Heart left ventricle (tissue), 16 donors: ENCODE data around the gene OLFML2B. TPM values are rescaled to one million over a fixed set of nuclear protein-coding genes. Genes with fewer than 3 reads are reported as not detected.

ENCODE experiments used
- ATAC-seq, 4 donors: fragments of 200-7000 bp; cut with Tn5 transposase; one replicate each; pipeline ENCODE4 v1.9.1; 2020 to 2022; ENCODE audit warnings: moderate library complexity in 4 of 4, mild to moderate bottlenecking in 3 of 4, moderate number of reproducible peaks in 1 of 4
- DNase-seq, 5 donors: peaks; one replicate each; pipeline ENCODE4 v3.0.0-alpha.2; 2020
- H3K27ac ChIP-seq, 12 donors: fragments of 200-600 bp; sonication (generic) in 4 of 12; one replicate each; pipeline versions ENCODE4 v1.5.0 to v1.8.0; 2016 to 2022; ENCODE audit warnings: mild to moderate bottlenecking in 2 of 12
- H3K27me3 ChIP-seq, 9 donors: fragments of 200-600 bp; sonication (generic) in 2 of 9; one replicate each; pipeline versions ENCODE4 v1.5.1 to v1.8.0; 2016 to 2022; ENCODE audit warnings: mild to moderate bottlenecking in 3 of 9
- H3K36me3 ChIP-seq, 9 donors: fragments of 200-600 bp; sonication (generic) in 2 of 9; one replicate each; pipeline versions ENCODE4 v1.5.0 to v1.8.0; 2018 to 2022; ENCODE audit warnings: mild to moderate bottlenecking in 2 of 9
- H3K4me1 ChIP-seq, 12 donors: fragments of 200-600 bp; sonication (generic) in 4 of 12; one replicate each; pipeline versions ENCODE4 v1.5.0 to v1.8.0; 2016 to 2022; ENCODE audit warnings: mild to moderate bottlenecking in 3 of 12
- H3K4me3 ChIP-seq, 12 donors: fragments of 200-600 bp; sonication (generic) in 4 of 12; one replicate each; pipeline versions ENCODE4 v1.5.0 to v1.8.0; 2017 to 2022; ENCODE audit warnings: mild to moderate bottlenecking in 9 of 12, moderate library complexity in 4 of 12
- H3K9me3 ChIP-seq, 12 donors: fragments of 200-600 bp; sonication (generic) in 4 of 12; one replicate each; pipeline versions ENCODE4 v1.5.0 to v1.8.0; 2016 to 2022; ENCODE audit warnings: mild to moderate bottlenecking in 1 of 12
- CTCF ChIP-seq, 12 donors: fragments of 200-600 bp; sonication (generic) in 4 of 12; IDR thresholded peaks; one replicate each; pipeline versions ENCODE4 v1.5.0 to v1.8.0; 2018 to 2022; ENCODE audit warnings: antibody characterized with exemption in 12 of 12, mild to moderate bottlenecking in 5 of 12
- POLR2A ChIP-seq, 2 donors: fragments of 450-650 bp; IDR thresholded peaks; one replicate each; pipeline ENCODE4 v1.6.1; 2017; ENCODE audit warnings: antibody characterized with exemption in 2 of 2, mild to moderate bottlenecking in 2 of 2, moderate library complexity in 2 of 2
- WGBS, 4 donors: extraction: QIAGEN DNeasy Blood & Tissue Kit in 2 of 4; methylation state at CpG; one replicate each; pipeline versions ENCODE4 v1.1.5 to v1.1.7; 2013 to 2018; 5-methylcytosine and 5-hydroxymethylcytosine counted together
- intact Hi-C, 10 donors: fragments of 100-400 bp; cut with DNase I; formaldehyde crosslinking; loops; one replicate each; pipeline versions ENCODE4 v1.11.1 to v1.14.2; 2022
- polyA plus RNA-seq, 2 donors: library from polyadenylated mRNA; stranded (reverse); fragments of 200-250 nt; gene quantifications; one replicate each; pipeline ENCODE4 v1.2.3, GENCODE V29; 2013
- total RNA-seq, 9 donors: library from RNA; depleted of rRNA in 2 of 9; stranded (reverse); fragments of >200 nt in 2 of 9; fragmentation: NEBNext Ultra II Directional in 3 of 9; extraction: Animal tissue kit (Norgen Biotek cat#: 25700) in 3 of 9; gene quantifications; one replicate each; pipeline versions ENCODE4 v1.1.0 to v1.2.4, GENCODE V29; 2016 to 2023
- donor health status: ischemic (EF 13 %, LVEDD 7.1; RV severe dilation, severe dysfunction).
- donor health status: healthy with polysubstance abuse.
- donor health status: DM: no; HTN: yes; CAD: no.
- donor health status: DM: no; HTN: no; CAD: no.
- donor health status: ischemic (EF 25% LVEDD 6.9; RV normal size, moderate dysfunction).
- donor health status: ischemic (EF 25% LVEDD 5.7; RV mildly dilated, moderate dysfunction).
- donor health status: healthy.
- donor health status: DM: yes; HTN: yes; CAD: no.
- donor health status: ischemic (EF 35%, LVEDD 5.7; RV mildly dilated, moderate dysfunction).
- donor health status: nonischemic (EF 11% LVEDD 7.7; RV severe dilation, severe dysfunction).
- donor health status: DM: yes; HTN: yes; CAD: no.
- donor health status: PGD.
- donor health status: ischemic (EF 29% LVEDD 5.4; RV normal size, mild dysfunction).
- donor health status: nonischemic (EF 23%, LVEDD 6.1; RV moderate dilation, normal function).

Gene OLFML2B
- total and polyA plus RNA-seq, 11 donors: 0.75 to 39.2 (median 2.8) TPM

- no peak for TF ChIP-seq CTCF (IDR thresholded peaks at IDR 0.05)
- TF ChIP-seq POLR2A (IDR thresholded peaks at IDR 0.05): no peak
- DNase-seq (no peak), ATAC-seq (no peak)
- Histone ChIP-seq H3K4me1 (peaks cover 0 to 5% (median 2%) of the 10 kb centered on the region in 12 donors), H3K4me3 (no peak overlapping the region), H3K27ac (no peak overlapping the region), H3K36me3 (peaks cover 0 to 15% (median 12%) of the 10 kb centered on the region in 9 donors), H3K27me3 (no peaks in the 10 kb centered on the region), H3K9me3 (no peaks in the 10 kb centered on the region)
- intact Hi-C loops: no loop called here
- WGBS, 4 donors: 79 to 100% (median 91%) methylated on average over 2 of the region's 2 CpGs
Observed at GRCh38 chr1:161944381-161944780, 79.3 kb downstream of the OLFML2B start.

- TF ChIP-seq POLR2A (IDR thresholded peaks at IDR 0.05): no peak
- intact Hi-C loops: no loop called here
- Histone ChIP-seq H3K36me3 (peaks cover 0 to 21% (median 12%) of the 10 kb centered on the region in 9 donors), H3K27me3 (no peaks in the 10 kb centered on the region), H3K9me3 (no peaks in the 10 kb centered on the region), H3K4me3 (no peak overlapping the region), H3K27ac (no peak overlapping the region), H3K4me1 (peaks cover 0 to 5% (median 0%) of the 10 kb centered on the region in 12 donors)
- DNase-seq (no peak), ATAC-seq (no peak)
- 94 to 99% (median 98%) methylated on average over 1 of the region's 1 CpG for WGBS, 4 donors
Observed at GRCh38 chr1:161943737-161944136, 79.9 kb downstream of the OLFML2B start.

- Histone ChIP-seq H3K36me3 (peaks cover 0 to 21% (median 12%) of the 10 kb centered on the region in 9 donors), H3K27ac (no peak overlapping the region), H3K4me3 (no peak overlapping the region), H3K27me3 (no peaks in the 10 kb centered on the region), H3K9me3 (no peaks in the 10 kb centered on the region), H3K4me1 (peaks cover 0 to 5% (median 0%) of the 10 kb centered on the region in 12 donors)
- TF ChIP-seq CTCF (IDR thresholded peaks at IDR 0.05) (no peak), POLR2A (IDR thresholded peaks at IDR 0.05) (no peak)
- 61 to 73% (median 69%) methylated on average over 8 of the region's 8 CpGs for WGBS, 4 donors
- DNase-seq: no peak
- intact Hi-C loops: no loop called here
- ATAC-seq: no peak
Observed at GRCh38 chr1:161941726-161942436, 81.8 kb downstream of the OLFML2B start.

- Histone ChIP-seq H3K27ac (no peak overlapping the region), H3K36me3 (peaks cover 0 to 27% (median 12%) of the 10 kb centered on the region in 9 donors), H3K27me3 (no peaks in the 10 kb centered on the region), H3K9me3 (no peaks in the 10 kb centered on the region), H3K4me1 (peaks cover 0 to 1% (median 0%) of the 10 kb centered on the region in 12 donors), H3K4me3 (no peak overlapping the region)
- intact Hi-C loops: no loop called here
- ATAC-seq: no peak
- WGBS, 4 donors: 65 to 81% (median 79%) methylated on average over 3 of the region's 3 CpGs
- TF ChIP-seq POLR2A (IDR thresholded peaks at IDR 0.05) (no peak), CTCF (IDR thresholded peaks at IDR 0.05) (no peak)
- no peak for DNase-seq
Observed at GRCh38 chr1:161940866-161941591, 82.6 kb downstream of the OLFML2B start.
